ENCODE measurements around the gene TOR1A.

- TF ChIP-seq CTCF (conservative IDR thresholded peaks at IDR 0.05; ENCODE audit: low read depth in 2 of 2) (no peak), POLR2AphosphoS5 (IDR thresholded peaks at IDR 0.05; ENCODE audit: low read depth) (no peak), CREB1 (CRISPR knock-in tag; IDR thresholded peaks at IDR 0.05; ENCODE audit: low read depth) (no peak), REST (IDR thresholded peaks at IDR 0.05; ENCODE audit: unreplicated experiment) (no peak)
Measured at GRCh38 chr9:129776566-129776937, 47.4 kb downstream of the TOR1A start.

All from GM23338 (cell line).